GM13977 (cell line): ENCODE results near the gene TMEM117.

Experiments
- DNase-seq: peaks from one replicate; pipeline ENCODE4 v3.0.0; 2012; ENCODE audit warnings: low spot score
- CTCF ChIP-seq: IDR thresholded peaks from 2 replicates; pipeline ENCODE4 v1.5.1; 2012; ENCODE audit warnings: mild to moderate bottlenecking, control low read depth; ENCODE audit not compliant: insufficient read depth; ENCODE audit errors: extremely low read depth, missing control alignments
- in situ Hi-C: fragments of 300-500 bp; cut with MboI; formaldehyde crosslinking; loops from one replicate; pipeline ENCODE4 v1.12.0; 2022; ENCODE audit warnings: low sequenced_read_pairs, low pct_unique_long_range_greater_than_20kb, mixed read lengths, inconsistent platforms; ENCODE audit not compliant: unreplicated experiment

The TMEM117 gene

GRCh38 chr12:44331269-44331668 is 495.4 kb downstream of the TMEM117 start:
- no peak for TF ChIP-seq CTCF
- DNase-seq, result no peak
- in situ Hi-C loops, result no loop called here

GRCh38 chr12:44334347-44334746 is 498.5 kb downstream of the TMEM117 start:
- TF ChIP-seq CTCF, result no peak
- no peak for DNase-seq
- in situ Hi-C loops, result no loop called here

GRCh38 chr12:44335030-44335429 is 499.1 kb downstream of the TMEM117 start:
- TF ChIP-seq CTCF, result no peak
- in situ Hi-C loops, result no loop called here
- no peak for DNase-seq

GRCh38 chr12:44336577-44336976 is 500.7 kb downstream of the TMEM117 start:
- no peak for DNase-seq
- in situ Hi-C loops, result no loop called here
- no peak for TF ChIP-seq CTCF

GRCh38 chr12:44342371-44342770 is 506.5 kb downstream of the TMEM117 start:
- no peak for DNase-seq
- TF ChIP-seq CTCF, result no peak
- in situ Hi-C loops, result no loop called here

- TF ChIP-seq CTCF, result no peak
- in situ Hi-C loops, result no loop called here
- DNase-seq, result no peak
These were observed 511.3 kb downstream of the TMEM117 start for GRCh38 chr12:44347145-44347544.

GRCh38 chr12:44357494-44357893 is 521.6 kb downstream of the TMEM117 start:
- in situ Hi-C loops, result no loop called here
- DNase-seq, result no peak
- TF ChIP-seq CTCF, result no peak
